ENCODE measurements around the gene C2orf74. TPM values are rescaled to one million over a fixed set of nuclear protein-coding genes. Genes with fewer than 3 reads are reported as not detected.
"Not testable (repeated sequence)": the region's sequence is repeated elsewhere in the genome, so short reads cannot be mapped to it uniquely, and the experiment has no call there.

The C2orf74 gene
- total and polyA plus RNA-seq, 8 donors = 1.8 to 46.9 (median 23.6) TPM; not detected in 2

DNA sequence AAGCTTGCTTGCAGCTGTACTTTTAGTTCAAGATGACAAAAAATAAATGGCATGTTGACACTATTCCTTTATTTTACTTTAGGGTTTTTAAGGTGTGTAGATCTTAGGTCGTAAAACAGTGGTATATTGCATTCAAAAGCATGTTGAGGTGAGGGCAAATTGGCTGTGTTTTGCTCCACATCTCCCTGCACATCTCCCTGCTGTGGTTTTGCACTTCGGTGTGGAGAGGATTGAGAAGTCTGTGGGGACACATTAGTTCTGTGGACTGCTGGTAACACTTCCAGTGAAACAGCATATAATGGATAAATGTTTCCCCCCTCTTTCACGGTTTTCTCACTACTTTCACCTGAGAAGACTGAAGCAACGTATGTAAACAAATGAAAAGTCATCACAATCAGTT, 25.1 kb downstream of the C2orf74 start:
- H3K4me3 ChIP-seq = no peak overlapping the region
- DNase-seq = no peak
- WGBS, 5 donors = 73 to 88% (median 83%) methylated on average over 4 of the region's 4 CpGs
- H3K27me3 ChIP-seq = no peaks in the 10 kb centered on the region
- peaks cover 74 to 100% (median 99%) of the 10 kb centered on the region in 4 donors for H3K36me3 ChIP-seq
- peaks cover 0 to 31% (median 8%) of the 10 kb centered on the region in 4 donors for H3K4me1 ChIP-seq
- intact Hi-C loops (cut with DNase I; ENCODE audit: low total_unique reads) = no loop called here
- H3K27ac ChIP-seq = no peak overlapping the region
- no peaks in the 10 kb centered on the region for H3K9me3 ChIP-seq
- TF ChIP-seq EP300 (IDR thresholded peaks at IDR 0.05) = no peak
- TF ChIP-seq, protein P1, sequence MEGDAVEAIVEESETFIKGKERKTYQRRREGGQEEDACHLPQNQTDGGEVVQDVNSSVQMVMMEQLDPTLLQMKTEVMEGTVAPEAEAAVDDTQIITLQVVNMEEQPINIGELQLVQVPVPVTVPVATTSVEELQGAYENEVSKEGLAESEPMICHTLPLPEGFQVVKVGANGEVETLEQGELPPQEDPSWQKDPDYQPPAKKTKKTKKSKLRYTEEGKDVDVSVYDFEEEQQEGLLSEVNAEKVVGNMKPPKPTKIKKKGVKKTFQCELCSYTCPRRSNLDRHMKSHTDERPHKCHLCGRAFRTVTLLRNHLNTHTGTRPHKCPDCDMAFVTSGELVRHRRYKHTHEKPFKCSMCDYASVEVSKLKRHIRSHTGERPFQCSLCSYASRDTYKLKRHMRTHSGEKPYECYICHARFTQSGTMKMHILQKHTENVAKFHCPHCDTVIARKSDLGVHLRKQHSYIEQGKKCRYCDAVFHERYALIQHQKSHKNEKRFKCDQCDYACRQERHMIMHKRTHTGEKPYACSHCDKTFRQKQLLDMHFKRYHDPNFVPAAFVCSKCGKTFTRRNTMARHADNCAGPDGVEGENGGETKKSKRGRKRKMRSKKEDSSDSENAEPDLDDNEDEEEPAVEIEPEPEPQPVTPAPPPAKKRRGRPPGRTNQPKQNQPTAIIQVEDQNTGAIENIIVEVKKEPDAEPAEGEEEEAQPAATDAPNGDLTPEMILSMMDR (IDR thresholded peaks at IDR 0.05) = no peak

DNA sequence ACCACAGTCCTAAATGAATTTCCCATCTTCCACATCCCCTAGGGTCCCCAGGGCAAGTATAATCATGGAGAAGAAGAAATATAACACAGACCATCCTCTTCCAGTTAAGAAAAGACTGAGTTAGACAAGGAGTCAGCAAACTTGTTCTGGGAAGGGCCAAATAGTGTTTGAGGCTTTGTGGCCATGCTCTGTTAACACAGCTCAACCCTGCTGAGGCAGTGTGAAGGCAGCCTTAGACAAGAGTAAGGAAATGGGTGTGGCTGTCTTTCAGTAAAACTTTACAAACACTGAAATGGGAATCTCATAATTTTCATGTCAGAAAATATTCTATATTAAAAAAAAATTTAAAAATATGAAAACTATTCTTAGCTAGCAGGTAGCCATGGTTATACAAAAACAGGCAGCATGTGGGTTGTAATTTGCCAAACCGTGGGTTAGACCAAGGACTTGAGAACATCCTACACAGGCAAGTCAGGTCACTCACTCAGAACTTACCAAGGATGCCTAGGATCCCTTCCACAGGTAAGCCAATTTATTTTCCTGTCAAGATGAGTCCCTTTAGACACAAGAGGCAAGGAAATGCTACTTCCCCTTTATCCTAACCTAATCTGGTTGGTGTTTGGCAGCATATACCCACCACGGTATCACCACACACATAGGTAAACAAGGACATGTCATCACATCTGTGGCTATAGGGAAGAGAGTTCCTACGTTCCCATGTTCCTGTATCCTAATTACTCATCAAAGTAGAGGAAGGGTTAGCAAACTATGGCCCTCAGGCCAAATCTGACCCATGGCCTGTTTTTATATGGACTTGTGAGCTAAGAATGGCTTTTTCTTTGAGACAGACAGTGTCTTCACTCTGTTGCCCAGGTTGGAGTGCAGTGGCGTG, 31.9 kb downstream of the C2orf74 start:
- H3K9me3 ChIP-seq = no peaks in the 10 kb centered on the region
- 68 to 77% (median 73%) methylated on average over 4 of the region's 4 CpGs for WGBS, 5 donors
- no peak overlapping the region for H3K4me3 ChIP-seq
- no peaks in the 10 kb centered on the region for H3K27me3 ChIP-seq
- no peak overlapping the region for H3K27ac ChIP-seq
- peaks cover 12 to 79% (median 74%) of the 10 kb centered on the region in 4 donors for H3K36me3 ChIP-seq
- intact Hi-C loops (cut with DNase I; ENCODE audit: low total_unique reads) = no loop called here
- peaks cover 0 to 10% (median 4%) of the 10 kb centered on the region in 4 donors for H3K4me1 ChIP-seq
- no peak for TF ChIP-seq POLR2A (IDR thresholded peaks at IDR 0.05)
- TF ChIP-seq EP300 (IDR thresholded peaks at IDR 0.05) = no peak
- no peak for TF ChIP-seq POLR2AphosphoS5 (IDR thresholded peaks at IDR 0.05)
- TF ChIP-seq, protein P1 (IDR thresholded peaks at IDR 0.05) = no peak
- peak in 1 of 2 donors; percentile 16 for DNase-seq

DNA sequence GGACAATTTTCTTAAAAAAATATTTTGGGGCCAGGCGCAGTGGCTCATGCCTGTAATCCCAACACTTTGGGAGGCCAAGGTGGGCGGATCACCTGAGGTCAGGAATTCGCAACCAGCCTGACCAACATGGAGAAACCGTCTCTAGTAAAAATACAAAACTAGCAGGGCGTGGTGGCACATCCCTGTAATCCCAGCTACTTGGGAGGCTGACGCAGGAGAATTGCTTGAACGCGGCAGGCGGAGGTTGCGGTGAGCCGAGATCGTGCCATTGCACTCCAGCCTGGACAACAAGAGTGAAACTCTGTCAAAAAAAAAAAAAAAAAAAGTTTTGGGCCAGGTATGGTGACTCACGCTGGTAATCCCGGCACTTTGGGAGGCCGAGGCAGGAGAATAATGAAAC, 32.7 kb downstream of the C2orf74 start:
- H3K27me3 ChIP-seq; DNase-seq; intact Hi-C loops (cut with DNase I; ENCODE audit: low total_unique reads); H3K4me1 ChIP-seq; H3K9me3 ChIP-seq; H3K4me3 ChIP-seq; H3K27ac ChIP-seq: not testable (repeated sequence)
- peaks cover 11 to 79% (median 74%) of the 10 kb centered on the region in 4 donors for H3K36me3 ChIP-seq
- 84 to 98% (median 95%) methylated on average over 15 of the region's 15 CpGs for WGBS, 5 donors

DNA sequence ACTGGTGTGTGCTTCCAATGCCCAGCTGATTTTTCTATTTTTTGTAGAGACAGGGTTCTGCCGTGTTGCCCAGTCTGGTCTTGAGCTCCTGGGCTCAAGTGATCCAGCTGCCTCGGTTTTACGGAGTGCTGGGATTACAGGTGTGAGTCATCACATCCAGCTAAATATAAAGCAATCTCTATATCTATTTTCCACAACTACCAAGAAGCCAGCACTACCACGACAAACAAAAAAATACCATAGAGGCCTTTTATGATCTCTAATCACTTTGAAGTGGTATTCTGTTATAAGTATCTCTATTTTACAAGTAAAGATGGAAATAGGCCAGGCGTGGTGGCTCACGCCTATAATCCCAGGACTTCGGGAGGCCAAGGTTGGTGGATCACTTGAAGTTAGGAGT, 34.7 kb downstream of the C2orf74 start:
- Histone ChIP-seq H3K27me3 (no peaks in the 10 kb centered on the region), H3K36me3 (peaks cover 0 to 78% (median 70%) of the 10 kb centered on the region in 4 donors), H3K27ac (no peak overlapping the region), H3K4me1 (peaks cover 0 to 10% (median 4%) of the 10 kb centered on the region in 4 donors), H3K4me3 (no peak overlapping the region), H3K9me3 (no peaks in the 10 kb centered on the region)
- no peak for DNase-seq
- WGBS, 5 donors = 86 to 94% (median 91%) methylated on average over 7 of the region's 7 CpGs
- intact Hi-C loops (cut with DNase I; ENCODE audit: low total_unique reads) = no loop called here
- TF ChIP-seq POLR2AphosphoS5 (IDR thresholded peaks at IDR 0.05) = no peak
- TF ChIP-seq, protein P1 (IDR thresholded peaks at IDR 0.05) = no peak
- TF ChIP-seq POLR2A (IDR thresholded peaks at IDR 0.05) = no peak
- TF ChIP-seq EP300 (IDR thresholded peaks at IDR 0.05) = no peak

DNA sequence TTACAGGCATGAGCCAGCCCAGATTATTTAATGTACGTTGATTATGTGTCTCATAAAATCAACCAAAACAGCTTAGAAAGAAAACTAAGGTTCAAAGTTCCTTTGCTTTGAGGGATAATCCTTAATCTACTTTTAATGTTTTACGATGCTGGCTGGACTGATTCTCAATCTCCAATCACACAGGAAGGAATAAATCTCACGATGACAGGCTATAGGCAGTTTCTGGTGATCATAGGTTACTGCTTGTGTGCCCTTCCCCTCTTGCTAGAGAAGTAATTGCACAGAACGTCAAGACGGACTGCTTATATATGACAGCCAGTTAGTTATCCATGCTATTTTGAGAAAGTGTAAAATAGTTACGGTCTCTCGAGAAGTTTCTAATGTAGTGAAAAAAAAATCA, 43.1 kb downstream of the C2orf74 start:
- Histone ChIP-seq H3K36me3 (peaks cover 26 to 97% (median 95%) of the 10 kb centered on the region in 4 donors), H3K27ac (no peak overlapping the region), H3K9me3 (no peaks in the 10 kb centered on the region), H3K27me3 (no peaks in the 10 kb centered on the region), H3K4me3 (no peak overlapping the region), H3K4me1 (no peaks in the 10 kb centered on the region)
- intact Hi-C loops (cut with DNase I; ENCODE audit: low total_unique reads) = no loop called here
- no peak for DNase-seq
- TF ChIP-seq, protein P1 (IDR thresholded peaks at IDR 0.05) = no peak
- TF ChIP-seq POLR2A (IDR thresholded peaks at IDR 0.05) (no peak), POLR2AphosphoS5 (IDR thresholded peaks at IDR 0.05) (no peak), EP300 (IDR thresholded peaks at IDR 0.05) (no peak)
- WGBS, 5 donors = 84 to 93% (median 91%) methylated on average over 7 of the region's 7 CpGs

All from stomach (tissue), 9 donors.